H1 (cell line): ENCODE data around the gene RGP1. TPM values are rescaled to one million over a fixed set of nuclear protein-coding genes. Genes with fewer than 3 reads are reported as not detected.

ENCODE experiments used
- CTCF ChIA-PET: fragments of 300-600 bp; sonication (Branson Sonifier 250); formaldehyde crosslinking; loops from one replicate; lab custom pipeline; 2021; ENCODE audit not compliant: partially characterized antibody; lab: Charles Lee
- POLR2A ChIA-PET: fragments of 300-600 bp; sonication (Branson Sonifier 250); formaldehyde crosslinking; loops from one replicate; lab custom pipeline; 2021; ENCODE audit warnings: inconsistent platforms; ENCODE audit not compliant: partially characterized antibody; lab: Charles Lee
- DNase-seq, 2 experiments: peaks; one replicate each; pipeline versions ENCODE4 v3.0.0 to v3.0.0-alpha.2; 2010 to 2022; ENCODE audit warnings: low spot score in 2 of 2, low read depth in 1 of 2, mixed read lengths in 1 of 2
- FAIRE-seq: peaks from 2 replicates; lab custom pipeline; 2011; peaks lifted over from hg19 to GRCh38; lab: Jason Lieb, UNC
- H2AFZ ChIP-seq: 2 replicates; pipeline ENCODE4 v1.8.1; 2012; ENCODE audit warnings: low read length, inconsistent platforms
- H2AK5ac ChIP-seq: 2 replicates; pipeline ENCODE4 v1.6.1; 2013; ENCODE audit warnings: low read depth, low read length
- H2BK120ac ChIP-seq: replicated peaks from 2 replicates; pipeline ENCODE3; 2013; ENCODE audit warnings: low read depth, low read length, inconsistent platforms
- H2BK12ac ChIP-seq: 2 replicates; pipeline ENCODE4 v1.6.1; 2013; ENCODE audit warnings: low read depth, low read length
- H2BK15ac ChIP-seq: 2 replicates; pipeline ENCODE4 v1.6.1; 2013; ENCODE audit warnings: low read length
- H2BK20ac ChIP-seq: 2 replicates; pipeline ENCODE4 v1.6.1; 2013; ENCODE audit warnings: low read length
- H2BK5ac ChIP-seq: 2 replicates; pipeline ENCODE4 v1.6.1; 2013; ENCODE audit warnings: low read depth, low read length
- H3K14ac ChIP-seq: 2 replicates; pipeline ENCODE4 v1.6.1; 2013; ENCODE audit warnings: inconsistent platforms; ENCODE audit not compliant: insufficient read length
- H3K18ac ChIP-seq: 2 replicates; pipeline ENCODE4 v1.6.1; 2013; ENCODE audit warnings: low read length; ENCODE audit errors: extremely low read depth
- H3K23ac ChIP-seq: 2 replicates; pipeline ENCODE4 v1.6.1; 2013; ENCODE audit warnings: inconsistent platforms; ENCODE audit not compliant: insufficient read length
- H3K23me2 ChIP-seq: 2 replicates; pipeline ENCODE4 v1.6.1; 2013; ENCODE audit warnings: low read depth, low read length
- H3K27ac ChIP-seq: 2 replicates; pipeline ENCODE4 v1.6.1; 2011; ENCODE audit warnings: low read depth, low read length, inconsistent platforms
- H3K27me3 ChIP-seq, 4 experiments: replicated peaks in 1 of 4; 1 replicate in 1 of 4; 2 replicates in 3 of 4; pipeline versions ENCODE4 v1.6.1 to v1.8.1; 2011 to 2013; ENCODE audit warnings: low read length in 3 of 4, mild to moderate bottlenecking in 3 of 4, inconsistent platforms in 2 of 4, mixed read lengths in 2 of 4, moderate library complexity in 1 of 4; ENCODE audit not compliant: control insufficient read depth in 3 of 4, insufficient read depth in 3 of 4; ENCODE audit errors: extremely low read depth in 1 of 4
- H3K36me3 ChIP-seq, 4 experiments: 2 replicates each; pipeline versions ENCODE4 v1.6.1 to v1.8.1; 2011 to 2013; ENCODE audit warnings: mild to moderate bottlenecking in 4 of 4, low read length in 3 of 4, moderate library complexity in 2 of 4, control low read depth in 1 of 4, inconsistent platforms in 1 of 4; ENCODE audit not compliant: insufficient read depth in 4 of 4, control insufficient read depth in 2 of 4
- H3K4ac ChIP-seq: replicated peaks from 2 replicates; pipeline ENCODE3; 2013; ENCODE audit warnings: low read length, low read depth, mixed read lengths, inconsistent platforms; ENCODE audit not compliant: insufficient read length
- H3K4me1 ChIP-seq, 4 experiments: replicated peaks in 1 of 4; 1 replicate in 1 of 4; 2 replicates in 3 of 4; pipeline versions ENCODE4 v1.6.1 to v1.8.1; 2011 to 2013; ENCODE audit warnings: low read length in 3 of 4, inconsistent platforms in 2 of 4, mixed read lengths in 1 of 4; ENCODE audit not compliant: insufficient read depth in 4 of 4, control insufficient read depth in 3 of 4
- H3K4me2 ChIP-seq, 2 experiments: 2 replicates each; pipeline versions ENCODE4 v1.6.1 to v1.8.1; 2011 to 2013; ENCODE audit warnings: low read depth in 2 of 2, low read length in 2 of 2, control low read depth in 1 of 2, inconsistent platforms in 1 of 2, mild to moderate bottlenecking in 1 of 2; ENCODE audit not compliant: insufficient read depth in 1 of 2
- H3K4me3 ChIP-seq, 4 experiments: fragments of 200-600, 300-600 bp in 1 of 4; sonication (generic), shearing (Covaris generic), sonication (Bioruptor Twin) in 1 of 4; 2 replicates each; pipeline versions ENCODE4 v1.5.1 to v1.8.1; 2011 to 2016; ENCODE audit warnings: low read length in 4 of 4, low read depth in 3 of 4, control low read depth in 2 of 4, inconsistent platforms in 2 of 4, mild to moderate bottlenecking in 2 of 4, mixed read lengths in 1 of 4, moderate library complexity in 1 of 4; ENCODE audit not compliant: insufficient read depth in 2 of 4; ENCODE audit errors: extremely low read depth in 1 of 4
- H3K56ac ChIP-seq: replicated peaks from 2 replicates; pipeline ENCODE3; 2013; ENCODE audit warnings: low read depth, mild to moderate bottlenecking, mixed read lengths, low read length, inconsistent platforms; ENCODE audit not compliant: insufficient read length
- H3K79me1 ChIP-seq: 2 replicates; pipeline ENCODE4 v1.6.1; 2013; ENCODE audit warnings: low read depth, low read length, control low read depth
- H3K79me2 ChIP-seq, 2 experiments: 2 replicates each; pipeline versions ENCODE4 v1.6.1 to v1.8.1; 2012 to 2013; ENCODE audit warnings: low read length in 2 of 2, mild to moderate bottlenecking in 2 of 2, inconsistent platforms in 1 of 2; ENCODE audit not compliant: insufficient read depth in 2 of 2, control insufficient read depth in 1 of 2
- H3K9ac ChIP-seq, 4 experiments: replicated peaks in 1 of 4; 1 replicate in 1 of 4; 2 replicates in 3 of 4; pipeline versions ENCODE4 v1.6.1 to v1.8.1; 2011 to 2013; ENCODE audit warnings: low read depth in 3 of 4, low read length in 3 of 4, control low read depth in 2 of 4, mild to moderate bottlenecking in 2 of 4, moderate library complexity in 2 of 4, inconsistent platforms in 1 of 4; ENCODE audit errors: extremely low read depth in 1 of 4
- H3K9me3 ChIP-seq, 2 experiments: 2 replicates each; pipeline versions ENCODE4 v1.6.1 to v1.8.1; 2012 to 2013; ENCODE audit warnings: mild to moderate bottlenecking in 2 of 2, moderate library complexity in 2 of 2, control low read depth in 1 of 2, inconsistent platforms in 1 of 2, low read depth in 1 of 2, low read length in 1 of 2, mixed read lengths in 1 of 2; ENCODE audit not compliant: insufficient read depth in 2 of 2
- H4K20me1 ChIP-seq, 2 experiments: replicated peaks in 1 of 2; 2 replicates each; pipeline versions ENCODE3 to v1.8.1; 2011 to 2013; ENCODE audit warnings: inconsistent platforms in 2 of 2, low read length in 2 of 2, mild to moderate bottlenecking in 1 of 2; ENCODE audit not compliant: insufficient read depth in 2 of 2, control insufficient read depth in 1 of 2
- H4K5ac ChIP-seq: 2 replicates; pipeline ENCODE4 v1.6.1; 2013; ENCODE audit warnings: low read length, low read depth, mixed read lengths, inconsistent platforms; ENCODE audit not compliant: insufficient read length
- H4K8ac ChIP-seq: 2 replicates; pipeline ENCODE4 v1.8.0; 2013; ENCODE audit warnings: mild to moderate bottlenecking, moderate library complexity, low read length, inconsistent platforms; ENCODE audit not compliant: insufficient read depth; ENCODE audit errors: extremely low read depth
- H4K91ac ChIP-seq: replicated peaks from 2 replicates; pipeline ENCODE3; 2013; ENCODE audit warnings: low read length, mixed read lengths, inconsistent platforms; ENCODE audit not compliant: insufficient read length
- CTBP2 ChIP-seq: IDR thresholded peaks from 2 replicates; pipeline ENCODE4 v1.7.0; 2011; ENCODE audit warnings: borderline replicate concordance, mild to moderate bottlenecking, moderate library complexity, mixed read lengths, low read length; ENCODE audit not compliant: insufficient read depth, insufficient read length
- EZH2 ChIP-seq: fragments of 200-600 bp; sonication (generic); IDR thresholded peaks from 2 replicates; pipeline ENCODE4 v1.7.1; 2012; ENCODE audit warnings: low read depth, mild to moderate bottlenecking, moderate library complexity, low read length, inconsistent platforms; ENCODE audit not compliant: severe bottlenecking
- MAFK ChIP-seq: IDR thresholded peaks from 2 replicates; pipeline ENCODE4 v1.6.1; 2012; ENCODE audit warnings: low read depth, mild to moderate bottlenecking, improper control_type of control experiment, low read length
- RNF2 ChIP-seq: fragments of 200-900, 300-1000 bp; sonication (generic); IDR thresholded peaks from 2 replicates; pipeline ENCODE4 v1.7.1; 2016; ENCODE audit warnings: borderline replicate concordance, low read depth, mild to moderate bottlenecking, antibody characterized with exemption, low read length; ENCODE audit not compliant: poor library complexity, severe bottlenecking; ENCODE audit errors: missing control alignments
- TCF12 ChIP-seq: IDR thresholded peaks from 2 replicates; pipeline ENCODE4 v1.6.1; 2011; ENCODE audit warnings: low read depth, mild to moderate bottlenecking, low read length
- WGBS, 2 experiments: shearing (Covaris generic) in 1 of 2; methylation state at CpG; one replicate each; pipeline versions ENCODE4 v1.1.6 to v1.1.7; 2013 to 2015; ENCODE audit warnings: low lambda C conversion rate in 2 of 2, mixed read lengths in 2 of 2, inconsistent platforms in 1 of 2, low coverage in 1 of 2, missing lambda C conversion rate in 1 of 2; ENCODE audit not compliant: insufficient replicate concordance in 2 of 2, insufficient coverage in 1 of 2, insufficient read length in 1 of 2; ENCODE audit errors: extremely low coverage in 1 of 2, missing lambda C conversion rate in 1 of 2; 5-methylcytosine and 5-hydroxymethylcytosine counted together
- polyA plus RNA-seq, 7 experiments: library from polyadenylated mRNA; depleted of rRNA in 3 of 7; stranded (reverse) in 5 of 7; unstranded in 2 of 7; fragments of >200 nt in 5 of 7; fragments of 200-250 nt in 2 of 7; gene quantifications; 1 replicate in 5 of 7; 2 replicates in 1 of 7; 4 replicates in 1 of 7; pipeline versions ENCODE4 v1.2.1 to v1.2.3, GENCODE V29; 2011 to 2013; ENCODE audit warnings: missing spikeins in 2 of 7, mixed read lengths in 2 of 7
- total RNA-seq: library from RNA; stranded (reverse); fragmentation: NEBNext Ultra II Directional; extraction: Animal tissue kit (Norgen Biotek cat#: 25700); gene quantifications from 2 replicates; pipeline ENCODE4 v1.2.1, GENCODE V29; 2021
- TF ChIP-seq, protein P1 (sequence below): IDR thresholded peaks from 2 replicates; pipeline ENCODE4 v1.6.1; 2012; ENCODE audit warnings: inconsistent platforms
- TF ChIP-seq, protein P2 (sequence below): IDR thresholded peaks from 2 replicates; pipeline ENCODE4 v1.6.1; 2012; ENCODE audit warnings: inconsistent platforms

Gene RGP1
- total and polyA plus RNA-seq, 2 of the 8 experiments (the other 6 are each of a cell fraction or from before 2014, with no cell fraction given): 11.8 to 22.7 TPM

GRCh38 chr9:35797311-35798109 lies 48.4 kb downstream of the RGP1 start:
- Histone ChIP-seq H3K9me3 (no peaks in the 10 kb centered on the region), H2BK120ac (no peak overlapping the region), H3K56ac (no peak overlapping the region), H4K20me1 (peaks cover 0 to 2% of the 10 kb centered on the region in 2 experiments), H3K4ac (no peak overlapping the region), H3K14ac (no peak overlapping the region), H3K23ac (no peak overlapping the region), H3K18ac (no peak overlapping the region), H4K5ac (no peak overlapping the region), H2AFZ (no peak overlapping the region), H2AK5ac (no peak overlapping the region), H3K9ac (no peak overlapping the region), H3K79me1 (no peaks in the 10 kb centered on the region), H2BK5ac (no peak overlapping the region), H3K36me3 (peaks cover 0 to 4% (median 0%) of the 10 kb centered on the region in 4 experiments; a peak in 3 of 8 replicates), H4K8ac (no peak overlapping the region), H4K91ac (no peak overlapping the region), H2BK15ac (no peak overlapping the region), H2BK12ac (no peak overlapping the region), H2BK20ac (no peak overlapping the region), H3K79me2 (no peaks in the 10 kb centered on the region), H3K4me3 (no peak overlapping the region), H3K27ac (no peak overlapping the region), H3K27me3 (peaks cover 0 to 1% (median 0%) of the 10 kb centered on the region in 4 experiments; a peak in 3 of 7 replicates), H3K4me1 (peaks cover 0 to 1% (median 0%) of the 10 kb centered on the region in 4 experiments; a peak in 1 of 7 replicates), H3K4me2 (no peak overlapping the region), H3K23me2 (no peaks in the 10 kb centered on the region; the same call in 1 of the 2 replicates)
- ChIA-PET CTCF (interaction anchor here (0.9 to 4.8 kb wide), 6 partner anchors 7 to 148 kb away, joined by 3 to 18 read pairs (median 8); partner anchors contain the start of genes HINT2 and SPAG8), POLR2A (no interaction called here)
- 92% methylated on average over 6 of the region's 6 CpGs; no CpG with 5 or more reads in 1 of the 2 experiments for WGBS, 2 experiments
- DNase-seq (no peak), FAIRE-seq (no peak)
- TF ChIP-seq, protein P1, sequence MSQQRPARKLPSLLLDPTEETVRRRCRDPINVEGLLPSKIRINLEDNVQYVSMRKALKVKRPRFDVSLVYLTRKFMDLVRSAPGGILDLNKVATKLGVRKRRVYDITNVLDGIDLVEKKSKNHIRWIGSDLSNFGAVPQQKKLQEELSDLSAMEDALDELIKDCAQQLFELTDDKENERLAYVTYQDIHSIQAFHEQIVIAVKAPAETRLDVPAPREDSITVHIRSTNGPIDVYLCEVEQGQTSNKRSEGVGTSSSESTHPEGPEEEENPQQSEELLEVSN: no peak
- TF ChIP-seq CTBP2 (no peak), MAFK (no peak), EZH2 (no peak), RNF2 (no peak), TCF12 (no peak)
- TF ChIP-seq, protein P2, sequence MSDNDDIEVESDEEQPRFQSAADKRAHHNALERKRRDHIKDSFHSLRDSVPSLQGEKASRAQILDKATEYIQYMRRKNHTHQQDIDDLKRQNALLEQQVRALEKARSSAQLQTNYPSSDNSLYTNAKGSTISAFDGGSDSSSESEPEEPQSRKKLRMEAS: no peak
